Mucosa of stomach (tissue), 1 donor: Measurements from ENCODE around the gene JDP2.
"Not testable (repeated sequence)": the region's sequence is repeated elsewhere in the genome, so short reads cannot be mapped to it uniquely, and the experiment has no call there.

Source experiments
- H3K27me3 ChIP-seq: one replicate; pipeline ENCODE4 v1.7.0; 2013; ENCODE audit warnings: mild to moderate bottlenecking, low read length; ENCODE audit not compliant: control insufficient read depth, insufficient read depth
- H3K36me3 ChIP-seq: one replicate; pipeline ENCODE4 v1.7.0; 2013; ENCODE audit warnings: low read length; ENCODE audit not compliant: control insufficient read depth, insufficient read depth
- H3K4me1 ChIP-seq: one replicate; pipeline ENCODE4 v1.7.0; 2013; ENCODE audit warnings: mild to moderate bottlenecking, low read length; ENCODE audit not compliant: control insufficient read depth, insufficient read depth
- H3K4me3 ChIP-seq: one replicate; pipeline ENCODE4 v1.7.0; 2013; ENCODE audit warnings: low read length
- H3K9ac ChIP-seq: one replicate; pipeline ENCODE4 v1.7.0; 2013; ENCODE audit warnings: mild to moderate bottlenecking, low read length, moderate library complexity
- H3K9me3 ChIP-seq: one replicate; pipeline ENCODE4 v1.7.0; 2013; ENCODE audit warnings: mild to moderate bottlenecking, low read length, moderate library complexity; ENCODE audit not compliant: control insufficient read depth
- donor health status: Pancreatic carcinoma.

JDP2 gene

GRCh38 chr14:75461755-75462349 lies 34.0 kb downstream of the JDP2 start:
- H3K36me3 ChIP-seq = peaks cover 3% of the 10 kb centered on the region
- H3K4me3 ChIP-seq = no peak overlapping the region
- H3K27me3 ChIP-seq = no peaks in the 10 kb centered on the region
- no peaks in the 10 kb centered on the region for H3K9me3 ChIP-seq
- H3K9ac ChIP-seq = no peak overlapping the region
- H3K4me1 ChIP-seq = peaks cover 52% of the 10 kb centered on the region

- no peak overlapping the region for H3K4me3 ChIP-seq
- H3K4me1 ChIP-seq = peaks cover 40% of the 10 kb centered on the region
- no peak overlapping the region for H3K9ac ChIP-seq
- no peaks in the 10 kb centered on the region for H3K27me3 ChIP-seq
- H3K36me3 ChIP-seq = peaks cover 8% of the 10 kb centered on the region
- no peaks in the 10 kb centered on the region for H3K9me3 ChIP-seq
Measured at GRCh38 chr14:75464626-75465025, 36.8 kb downstream of the JDP2 start.

DNA sequence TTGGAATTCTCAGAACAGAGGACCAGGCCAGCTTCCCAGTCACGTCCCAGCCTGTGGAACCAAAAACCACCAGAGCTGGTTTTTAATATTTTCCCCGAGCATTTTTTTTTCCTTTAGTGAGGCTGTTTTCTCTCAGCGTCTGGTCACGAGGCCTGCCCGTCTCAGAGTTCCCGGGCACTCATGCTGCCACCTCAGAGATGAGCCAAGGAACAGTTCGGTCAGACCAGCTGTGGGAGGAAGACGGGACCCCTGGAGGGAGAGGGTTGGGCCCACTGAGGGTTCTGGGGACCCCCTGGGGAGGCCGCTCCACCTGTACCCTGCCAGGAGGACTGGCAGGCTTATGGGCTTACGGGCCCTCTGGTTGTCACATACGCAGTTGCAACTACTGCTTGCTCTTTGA lies 39.9 kb downstream of the JDP2 start:
- Histone ChIP-seq H3K36me3 (peaks cover 21% of the 10 kb centered on the region), H3K27me3 (no peaks in the 10 kb centered on the region), H3K4me3 (no peak overlapping the region), H3K9ac (no peak overlapping the region), H3K4me1 (peaks cover 40% of the 10 kb centered on the region), H3K9me3 (no peaks in the 10 kb centered on the region)

DNA sequence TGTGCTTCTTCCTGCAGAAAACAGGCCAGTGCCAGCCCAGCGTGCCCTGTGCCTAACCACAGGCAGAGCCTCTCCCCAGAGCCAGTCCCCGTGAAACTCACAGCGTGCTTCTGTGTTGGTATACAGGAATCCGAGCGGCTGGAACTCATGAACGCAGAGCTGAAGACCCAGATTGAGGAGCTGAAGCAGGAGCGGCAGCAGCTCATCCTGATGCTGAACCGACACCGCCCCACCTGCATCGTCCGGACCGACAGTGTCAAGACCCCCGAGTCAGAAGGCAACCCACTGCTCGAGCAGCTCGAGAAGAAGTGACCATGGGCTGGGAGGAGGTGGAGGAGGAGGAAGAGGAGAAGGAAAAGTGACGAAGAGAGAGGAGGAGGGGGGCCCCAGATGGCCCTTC lies 41.3 kb downstream of the JDP2 start:
- H3K4me1 ChIP-seq = peaks cover 41% of the 10 kb centered on the region
- H3K9me3 ChIP-seq = no peaks in the 10 kb centered on the region
- no peak overlapping the region for H3K4me3 ChIP-seq
- H3K36me3 ChIP-seq = peaks cover 21% of the 10 kb centered on the region
- no peaks in the 10 kb centered on the region for H3K27me3 ChIP-seq
- no peak overlapping the region for H3K9ac ChIP-seq

- Histone ChIP-seq H3K36me3 (peaks cover 21% of the 10 kb centered on the region), H3K27me3 (no peaks in the 10 kb centered on the region), H3K4me1 (peaks cover 41% of the 10 kb centered on the region), H3K4me3 (no peak overlapping the region), H3K9me3 (no peaks in the 10 kb centered on the region), H3K9ac (no peak overlapping the region)
Measured at GRCh38 chr14:75469606-75470237, 41.9 kb downstream of the JDP2 start.

DNA sequence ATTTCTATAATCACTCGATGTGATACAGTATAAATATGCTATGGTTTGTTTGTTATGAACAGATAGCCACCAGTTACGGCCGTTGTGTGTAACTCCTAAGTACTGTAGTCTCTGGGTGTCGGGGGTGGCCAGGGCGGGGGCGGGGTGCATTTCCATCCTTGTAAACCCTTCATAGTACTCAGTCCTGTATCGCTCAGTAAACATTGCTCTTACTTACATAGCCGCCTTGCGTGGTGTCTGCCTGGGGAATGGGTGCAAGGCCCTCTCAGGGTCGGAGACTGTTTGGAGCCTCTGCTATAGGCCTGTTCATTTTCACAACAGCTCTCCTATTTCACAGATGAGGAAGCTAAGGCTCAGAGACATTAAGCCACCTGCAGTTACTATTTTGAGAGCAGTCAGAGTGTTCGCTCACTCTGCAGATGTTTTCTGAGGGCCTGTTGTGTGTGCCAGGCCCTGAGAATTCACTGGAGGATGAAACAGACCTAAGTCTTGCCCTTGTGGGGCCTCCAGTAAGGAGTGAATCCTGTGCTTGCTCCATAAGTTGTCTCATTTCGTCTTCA lies 42.5 kb downstream of the JDP2 start:
- peaks cover 21% of the 10 kb centered on the region for H3K36me3 ChIP-seq
- H3K9me3 ChIP-seq = no peaks in the 10 kb centered on the region
- H3K27me3 ChIP-seq = no peaks in the 10 kb centered on the region

GRCh38 chr14:75471059-75471458 lies 43.2 kb downstream of the JDP2 start:
- H3K4me3 ChIP-seq = no peak overlapping the region
- peaks cover 44% of the 10 kb centered on the region for H3K4me1 ChIP-seq
- H3K36me3 ChIP-seq = peaks cover 21% of the 10 kb centered on the region
- no peaks in the 10 kb centered on the region for H3K27me3 ChIP-seq
- no peaks in the 10 kb centered on the region for H3K9me3 ChIP-seq
- H3K9ac ChIP-seq = no peak overlapping the region

More for the DNA sequence above, 42.5 kb downstream of the JDP2 start:
- H3K4me1 ChIP-seq = peaks cover 41% of the 10 kb centered on the region
- peak overlapping the region; percentile 33 for H3K9ac ChIP-seq
- no peak overlapping the region for H3K4me3 ChIP-seq

- peaks cover 42% of the 10 kb centered on the region for H3K4me1 ChIP-seq
- H3K9me3 ChIP-seq, H3K4me3 ChIP-seq, H3K9ac ChIP-seq, H3K27me3 ChIP-seq: not testable (repeated sequence)
- peaks cover 13% of the 10 kb centered on the region for H3K36me3 ChIP-seq
Measured at GRCh38 chr14:75474127-75474526, 46.3 kb downstream of the JDP2 start.

DNA sequence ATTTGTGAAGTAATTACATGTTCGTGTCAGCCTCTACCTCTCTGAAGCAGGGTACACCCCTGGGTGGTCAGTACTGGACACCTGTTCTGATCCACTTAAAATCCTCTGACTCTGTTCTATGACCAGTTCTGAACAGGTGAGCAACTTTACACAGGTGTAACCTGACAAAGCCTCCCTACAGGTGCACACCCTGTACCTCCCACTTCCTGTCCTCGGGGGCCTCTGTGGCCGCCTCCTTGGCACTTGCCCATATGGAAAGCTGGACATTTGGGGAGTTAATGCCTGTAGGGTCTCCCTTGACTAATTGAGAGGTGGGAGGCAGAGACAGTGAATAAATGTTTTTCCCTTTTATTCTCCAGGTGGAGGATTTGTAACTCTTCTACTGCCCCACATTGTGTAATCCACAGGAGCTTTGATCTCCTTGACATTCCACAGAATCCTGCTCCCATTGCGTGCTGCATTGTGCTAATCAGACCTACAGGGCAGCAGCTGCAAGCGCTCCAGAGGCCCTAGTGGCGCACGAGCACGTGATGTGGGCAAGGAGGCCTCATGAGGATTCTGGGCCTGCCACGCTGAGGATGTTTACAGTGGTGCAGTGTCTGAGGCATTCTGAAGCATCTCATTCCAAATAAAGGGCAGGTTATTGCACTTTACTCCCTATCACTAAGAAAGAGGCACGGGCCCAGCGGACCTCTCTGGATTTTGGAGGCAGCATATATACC lies 48.6 kb downstream of the JDP2 start:
- no peak overlapping the region for H3K9ac ChIP-seq
- no peaks in the 10 kb centered on the region for H3K27me3 ChIP-seq
- peaks cover 21% of the 10 kb centered on the region for H3K4me1 ChIP-seq
- no peak overlapping the region for H3K4me3 ChIP-seq
- no peaks in the 10 kb centered on the region for H3K9me3 ChIP-seq
- H3K36me3 ChIP-seq = peaks cover 8% of the 10 kb centered on the region

DNA sequence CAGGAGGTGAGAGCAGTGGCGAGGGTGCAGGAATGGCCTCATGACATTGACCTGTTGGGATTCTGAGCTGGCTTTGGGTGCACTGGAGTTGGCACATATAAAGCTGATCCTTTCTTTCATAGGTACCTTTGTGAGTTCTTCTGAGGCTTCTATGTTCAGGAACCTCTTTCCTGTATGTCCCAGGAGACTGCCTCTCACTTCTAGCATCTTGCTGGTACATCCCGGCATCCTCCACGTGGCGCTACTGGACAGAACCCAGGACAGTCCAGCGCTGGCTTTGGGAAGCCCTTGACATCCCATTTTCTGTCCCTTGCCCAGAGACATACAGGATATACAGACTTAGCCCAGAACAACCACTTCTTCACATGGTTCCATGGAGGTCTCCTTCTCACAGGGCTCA lies 50.1 kb downstream of the JDP2 start:
- Histone ChIP-seq H3K4me1 (peaks cover 9% of the 10 kb centered on the region), H3K9me3 (no peaks in the 10 kb centered on the region), H3K4me3 (no peak overlapping the region), H3K9ac (no peak overlapping the region), H3K36me3 (no peaks in the 10 kb centered on the region), H3K27me3 (no peaks in the 10 kb centered on the region)

- H3K9me3 ChIP-seq = no peaks in the 10 kb centered on the region
- no peak overlapping the region for H3K9ac ChIP-seq
- H3K36me3 ChIP-seq = no peaks in the 10 kb centered on the region
- H3K4me1 ChIP-seq = peaks cover 9% of the 10 kb centered on the region
- no peak overlapping the region for H3K4me3 ChIP-seq
- no peaks in the 10 kb centered on the region for H3K27me3 ChIP-seq
Measured at GRCh38 chr14:75479770-75480600, 52.2 kb downstream of the JDP2 start.
